ENCODE data around the gene IL5RA.

Gene IL5RA

GRCh38 chr3:3089017-3089416 lies 21.2 kb downstream of the IL5RA start:
- no peak overlapping the region for H3K4me3 ChIP-seq (ENCODE audit: low read depth, low read length)
- peak; percentile 36; the same call in 1 of the 2 replicates for TF ChIP-seq CTCF (IDR thresholded peaks at IDR 0.05; ENCODE audit: borderline replicate concordance, insufficient read depth, low read depth, low read length)

- no peak for TF ChIP-seq CTCF (IDR thresholded peaks at IDR 0.05; ENCODE audit: borderline replicate concordance, insufficient read depth, low read depth, low read length)
- H3K4me3 ChIP-seq (ENCODE audit: low read depth, low read length), result no peak overlapping the region
Observed at GRCh38 chr3:3087716-3088465, 22.3 kb downstream of the IL5RA start.

- no peak for TF ChIP-seq CTCF (IDR thresholded peaks at IDR 0.05; ENCODE audit: borderline replicate concordance, insufficient read depth, low read depth, low read length)
- H3K4me3 ChIP-seq (ENCODE audit: low read depth, low read length), result no peak overlapping the region
Observed at GRCh38 chr3:3087279-3087678, 22.9 kb downstream of the IL5RA start.

GRCh38 chr3:3086239-3086638 lies 23.9 kb downstream of the IL5RA start:
- no peak for TF ChIP-seq CTCF (IDR thresholded peaks at IDR 0.05; ENCODE audit: borderline replicate concordance, insufficient read depth, low read depth, low read length)
- no peak overlapping the region for H3K4me3 ChIP-seq (ENCODE audit: low read depth, low read length)

GRCh38 chr3:3085782-3086181 lies 24.4 kb downstream of the IL5RA start:
- TF ChIP-seq CTCF (IDR thresholded peaks at IDR 0.05; ENCODE audit: borderline replicate concordance, insufficient read depth, low read depth, low read length), result no peak
- no peak overlapping the region for H3K4me3 ChIP-seq (ENCODE audit: low read depth, low read length)

GRCh38 chr3:3084890-3085289 lies 25.3 kb downstream of the IL5RA start:
- TF ChIP-seq CTCF (IDR thresholded peaks at IDR 0.05; ENCODE audit: borderline replicate concordance, insufficient read depth, low read depth, low read length), result no peak
- H3K4me3 ChIP-seq (ENCODE audit: low read depth, low read length), result no peak overlapping the region

GRCh38 chr3:3082234-3082924 lies 27.8 kb downstream of the IL5RA start:
- H3K4me3 ChIP-seq (ENCODE audit: low read depth, low read length), result no peak overlapping the region

More at GRCh38 chr3:3082234-3082924, 27.8 kb downstream of the IL5RA start:
- no peak for TF ChIP-seq CTCF (IDR thresholded peaks at IDR 0.05; ENCODE audit: borderline replicate concordance, insufficient read depth, low read depth, low read length)

Measured in GM12875 (cell line).